ENCODE results near the gene MACROD1. TPM values are rescaled to one million over a fixed set of nuclear protein-coding genes. Genes with fewer than 3 reads are reported as not detected.

Gene MACROD1
- total and polyA plus RNA-seq, 8 donors = 13.5 to 25.1 (median 20.3) TPM

- DNase-seq (no peak), ATAC-seq (no peak)
- intact Hi-C loops (cut with DNase I) = no loop called here
These were observed 106.4 kb downstream of the MACROD1 start for GRCh38 chr11:64059339-64060140.

GRCh38 chr11:64058494-64058893, 107.4 kb downstream of the MACROD1 start:
- Histone ChIP-seq H3K4me1 (peaks cover 0 to 12% of the 10 kb centered on the region in 2 donors), H3K9me3 (no peaks in the 10 kb centered on the region), H3K27me3 (peaks cover 0 to 46% of the 10 kb centered on the region in 2 donors), H3K27ac (no peak overlapping the region), H3K36me3 (no peaks in the 10 kb centered on the region), H3K4me3 (no peak overlapping the region)
- DNase-seq (no peak), ATAC-seq (no peak)
- intact Hi-C loops (cut with DNase I) = no loop called here
- TF ChIP-seq CTCF (IDR thresholded peaks at IDR 0.05) = no peak

More at GRCh38 chr11:64059339-64060140, 106.4 kb downstream of the MACROD1 start:
- Histone ChIP-seq H3K27ac (no peak overlapping the region), H3K9me3 (no peaks in the 10 kb centered on the region), H3K4me3 (no peak overlapping the region), H3K36me3 (no peaks in the 10 kb centered on the region), H3K27me3 (peaks cover 0 to 46% of the 10 kb centered on the region in 2 donors), H3K4me1 (peaks cover 0 to 12% of the 10 kb centered on the region in 2 donors)
- TF ChIP-seq CTCF (IDR thresholded peaks at IDR 0.05) = no peak

GRCh38 chr11:64057890-64058289, 108.0 kb downstream of the MACROD1 start:
- no peak for TF ChIP-seq CTCF (IDR thresholded peaks at IDR 0.05)
- Histone ChIP-seq H3K27me3 (peaks cover 0 to 41% of the 10 kb centered on the region in 2 donors), H3K4me3 (no peak overlapping the region), H3K4me1 (peaks cover 0 to 12% of the 10 kb centered on the region in 2 donors), H3K9me3 (no peaks in the 10 kb centered on the region), H3K36me3 (no peaks in the 10 kb centered on the region), H3K27ac (no peak overlapping the region)
- no peak for DNase-seq
- intact Hi-C loops (cut with DNase I) = no loop called here
- no peak for ATAC-seq

- intact Hi-C loops (cut with DNase I) = no loop called here
- H3K27me3 ChIP-seq = peaks cover 0 to 31% of the 10 kb centered on the region in 2 donors
- H3K36me3 ChIP-seq = no peaks in the 10 kb centered on the region
- no peak for ATAC-seq
- no peak for TF ChIP-seq CTCF (IDR thresholded peaks at IDR 0.05)
- H3K27ac ChIP-seq = no peak overlapping the region
- no peaks in the 10 kb centered on the region for H3K9me3 ChIP-seq
- H3K4me1 ChIP-seq = peaks cover 0 to 12% of the 10 kb centered on the region in 2 donors
- no peak for DNase-seq
- H3K4me3 ChIP-seq = no peak overlapping the region
These were observed 109.1 kb downstream of the MACROD1 start for GRCh38 chr11:64056861-64057260.

- Histone ChIP-seq H3K4me1 (peaks cover 0 to 12% of the 10 kb centered on the region in 2 donors), H3K4me3 (no peak overlapping the region), H3K27me3 (peaks cover 0 to 25% of the 10 kb centered on the region in 2 donors), H3K9me3 (no peaks in the 10 kb centered on the region), H3K36me3 (no peaks in the 10 kb centered on the region), H3K27ac (no peak overlapping the region)
- DNase-seq = no peak
- no peak for ATAC-seq
- intact Hi-C loops (cut with DNase I) = no loop called here
- no peak for TF ChIP-seq CTCF (IDR thresholded peaks at IDR 0.05)
These were observed 109.6 kb downstream of the MACROD1 start for GRCh38 chr11:64056213-64056785.
